SW480 (cell line): ENCODE measurements around the gene CPTP.

ENCODE experiments used
- DNase-seq: peaks from one replicate; pipeline ENCODE4 v3.0.0-alpha.2; 2016; ENCODE audit warnings: low spot score

Gene CPTP

DNA sequence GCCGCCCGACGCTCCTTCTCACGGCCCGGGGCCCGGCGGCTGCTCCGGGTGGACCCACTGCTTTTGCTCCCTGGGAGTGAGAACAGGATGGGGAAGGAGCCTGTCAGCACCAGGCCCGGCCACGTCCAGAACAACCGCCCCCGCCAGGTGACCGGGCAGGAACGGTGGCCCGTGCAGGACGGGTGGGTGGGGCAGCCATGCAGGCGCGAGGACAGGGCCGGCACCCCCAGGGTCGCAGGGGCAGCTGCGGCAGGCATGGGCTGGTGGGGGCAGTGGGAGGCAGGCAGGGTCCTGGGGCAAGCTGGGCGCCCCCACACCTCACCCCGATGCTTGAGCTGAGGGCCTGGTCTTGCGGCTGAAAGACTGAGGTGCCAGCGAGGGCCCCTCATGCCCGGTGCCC is 11.8 kb downstream of the CPTP start:
- no peak for DNase-seq

GRCh38 chr1:1336931-1337792 is 12.6 kb downstream of the CPTP start:
- no peak for DNase-seq

GRCh38 chr1:1337793-1338147 is 13.2 kb downstream of the CPTP start:
- DNase-seq = no peak

- DNase-seq = no peak
Measured at GRCh38 chr1:1338278-1338677, 13.7 kb downstream of the CPTP start.

DNA sequence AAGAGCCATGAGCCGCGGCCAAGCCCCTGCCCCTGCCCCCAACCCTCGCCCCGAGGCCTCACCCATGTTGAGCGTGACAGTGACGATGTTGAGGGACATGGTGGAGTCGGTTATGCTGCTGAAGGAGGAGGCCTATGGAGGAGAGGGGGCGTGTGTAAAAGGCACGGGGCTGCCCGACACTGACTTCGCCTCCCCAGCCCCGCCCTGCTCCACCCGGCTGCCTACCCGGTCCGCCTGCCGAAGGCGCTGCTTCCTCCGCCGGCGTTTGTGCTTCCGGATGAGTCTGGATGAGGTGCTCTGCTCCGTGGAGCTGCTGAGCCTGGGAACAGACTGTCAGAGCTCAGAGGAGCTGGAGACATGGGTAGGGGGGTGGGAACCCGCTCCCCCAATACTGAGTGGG is 15.6 kb downstream of the CPTP start:
- no peak for DNase-seq

DNA sequence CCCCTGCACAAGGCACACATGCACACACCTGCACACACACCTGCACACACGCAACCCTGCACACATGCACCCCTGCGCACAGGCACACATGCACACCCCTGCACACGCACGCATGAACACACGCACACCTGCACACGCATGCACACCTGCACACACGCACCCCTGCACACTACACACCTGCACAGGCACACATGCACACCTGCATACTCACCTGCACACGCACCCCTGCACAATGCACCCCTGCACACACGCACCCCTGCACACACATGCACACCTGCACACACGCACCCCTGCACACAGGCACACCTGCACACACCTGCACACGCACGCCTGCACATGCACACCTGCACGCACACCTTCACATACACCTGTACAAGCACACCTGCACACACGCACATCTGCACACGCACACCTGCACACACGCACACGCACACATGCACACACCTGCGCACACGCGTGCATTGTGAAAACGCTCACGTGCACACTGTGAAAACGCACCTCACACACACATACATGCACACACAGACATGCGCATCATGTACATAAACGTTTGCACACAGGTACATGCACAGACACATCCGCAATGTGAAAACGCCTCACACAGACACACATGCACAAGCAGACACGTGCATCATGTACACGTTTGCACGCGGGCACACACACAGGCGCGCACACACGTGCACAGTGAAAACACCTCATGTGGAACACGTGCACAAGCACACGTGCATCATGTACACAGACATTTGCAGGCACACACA is 16.4 kb downstream of the CPTP start:
- no peak for DNase-seq

GRCh38 chr1:1341549-1342021 is 17.0 kb downstream of the CPTP start:
- DNase-seq = no peak

- no peak for DNase-seq
Measured at GRCh38 chr1:1342061-1342562, 17.5 kb downstream of the CPTP start.

DNA sequence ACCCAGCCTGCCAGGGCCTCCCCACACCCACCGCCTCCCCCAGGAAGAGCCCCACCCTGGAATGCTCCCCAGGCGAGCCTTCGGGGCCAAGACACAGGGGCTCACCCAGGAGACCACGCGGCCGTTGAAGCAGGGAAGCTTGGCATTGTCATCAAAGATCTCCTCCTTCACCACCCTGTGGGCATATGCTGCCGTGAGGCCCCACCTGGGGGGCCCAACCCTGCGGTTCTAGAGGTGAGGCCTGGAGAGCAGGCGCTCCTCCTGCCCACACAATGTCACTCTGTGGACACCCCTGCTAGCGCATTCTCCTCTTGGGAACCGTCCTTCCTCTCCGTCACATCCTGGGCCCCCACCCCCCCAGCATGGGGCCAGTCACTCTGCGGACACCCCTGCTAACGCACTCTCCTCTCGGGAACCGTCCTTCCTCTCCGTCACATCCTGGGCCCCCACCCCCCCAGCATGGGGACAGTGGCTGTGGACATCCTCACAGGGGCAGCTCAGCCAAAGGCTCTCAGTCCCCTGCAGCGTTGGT is 18.0 kb downstream of the CPTP start:
- DNase-seq = no peak

DNA sequence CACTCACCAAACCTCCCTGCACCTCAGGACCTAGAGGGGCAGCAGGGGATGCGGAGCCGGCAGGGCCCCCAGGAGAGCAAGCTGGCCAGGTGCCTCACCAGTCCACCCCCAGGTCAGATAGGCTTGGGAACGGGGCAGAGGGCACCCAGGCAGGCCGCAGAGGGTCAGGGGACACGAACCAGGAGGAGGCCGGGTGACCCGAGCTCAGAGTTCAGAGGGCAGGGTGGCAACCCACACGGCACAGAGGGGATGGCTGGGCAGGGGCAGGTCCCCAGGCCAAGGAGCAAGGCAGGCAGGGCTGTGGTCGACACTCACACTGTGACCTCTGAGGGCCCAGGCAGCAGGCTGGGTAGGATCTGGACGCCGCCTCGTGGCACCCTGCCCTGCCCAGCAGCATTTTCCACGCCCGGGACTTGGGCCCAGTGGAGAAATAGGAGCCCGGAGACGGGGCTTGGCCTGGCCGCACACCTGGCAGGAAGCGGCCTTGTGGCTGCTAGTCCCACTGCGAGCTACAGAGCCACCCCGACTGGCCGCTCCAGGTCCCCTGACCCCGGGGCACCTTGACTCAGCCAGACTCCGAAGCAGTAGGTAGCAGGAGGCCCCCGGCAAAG is 19.3 kb downstream of the CPTP start:
- DNase-seq = no peak

DNA sequence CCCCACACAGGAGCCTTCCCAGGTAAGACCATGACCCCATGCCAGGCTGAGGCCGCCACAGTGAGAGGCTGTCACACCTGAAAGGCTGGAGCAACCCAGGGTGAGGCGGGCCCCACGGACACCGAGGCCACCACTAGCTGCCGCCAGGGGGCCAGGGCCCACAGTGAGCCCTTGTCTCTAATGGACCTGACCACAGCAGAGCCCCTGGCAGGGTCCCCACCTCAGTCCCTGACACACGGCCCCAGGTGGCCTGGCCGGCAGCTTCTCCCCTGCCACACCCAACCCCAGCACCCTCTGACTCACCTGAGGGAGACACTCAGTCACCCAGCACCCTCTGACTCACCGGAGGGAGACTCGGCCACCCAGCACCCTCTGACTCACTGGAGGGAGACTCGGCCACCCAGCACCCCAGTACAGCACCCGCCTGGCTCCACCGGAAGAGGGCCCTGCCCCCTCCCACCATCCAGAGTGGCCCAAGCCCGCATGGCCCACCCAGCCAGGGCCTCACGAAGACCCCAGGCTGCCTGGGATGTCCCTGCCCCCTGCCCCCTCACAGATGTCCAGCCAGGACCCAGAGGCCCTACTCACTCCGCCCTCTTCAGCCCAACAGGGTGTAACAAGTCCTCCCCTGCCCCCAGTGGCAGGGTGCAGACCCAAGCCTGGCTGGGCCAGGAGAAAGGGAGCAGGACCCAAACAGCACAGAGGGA is 20.2 kb downstream of the CPTP start:
- DNase-seq = peak; percentile 86

GRCh38 chr1:1345384-1345783 is 20.8 kb downstream of the CPTP start:
- DNase-seq = no peak

- no peak for DNase-seq
Measured at GRCh38 chr1:1345860-1346500, 21.4 kb downstream of the CPTP start.

- DNase-seq = no peak
Measured at GRCh38 chr1:1346501-1346890, 21.9 kb downstream of the CPTP start.

- no peak for DNase-seq
Measured at GRCh38 chr1:1347026-1347595, 22.5 kb downstream of the CPTP start.

DNA sequence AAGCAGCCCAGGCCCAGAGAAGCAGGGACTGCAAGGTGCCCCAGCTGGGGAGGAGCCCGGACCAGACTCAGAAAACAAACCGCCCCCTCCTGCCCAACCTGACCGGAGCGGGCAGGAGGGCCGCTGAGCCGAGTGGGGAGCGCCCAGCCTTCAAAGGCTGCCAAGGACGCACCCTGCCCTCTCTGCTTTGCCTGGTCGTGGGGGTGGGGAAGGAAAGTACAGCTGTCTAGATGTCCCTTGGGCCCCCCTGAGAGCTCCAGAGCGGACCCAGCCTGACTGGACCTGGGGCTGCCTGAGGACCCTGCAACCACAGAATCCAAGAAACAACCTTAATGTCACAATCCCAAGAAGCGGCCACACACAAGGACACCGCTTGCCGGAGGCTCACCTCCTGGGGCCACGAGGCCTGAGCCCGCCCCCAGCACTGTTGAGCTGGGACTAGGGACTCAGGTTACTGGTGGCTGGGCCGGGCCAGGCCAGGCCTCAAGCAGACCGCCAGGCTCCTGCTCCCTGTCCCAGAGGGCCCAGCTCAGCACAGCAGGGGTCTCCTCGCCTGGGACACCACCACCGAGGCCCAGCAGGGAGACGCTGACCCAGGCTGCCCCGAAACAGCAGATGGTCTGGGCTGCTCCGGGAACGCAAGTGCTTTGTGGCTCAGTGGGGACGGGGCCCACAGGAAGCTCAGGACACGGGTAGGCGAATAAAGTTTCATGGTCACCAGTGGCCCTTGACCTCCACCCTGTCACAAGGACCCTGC is 23.2 kb downstream of the CPTP start:
- peak; percentile 66 for DNase-seq

- DNase-seq = no peak
Measured at GRCh38 chr1:1348420-1349255, 24.0 kb downstream of the CPTP start.

- DNase-seq = peak; percentile 43
Measured at GRCh38 chr1:1349256-1350012, 24.8 kb downstream of the CPTP start, which contains the start of gene DVL1. Gene DVL1 (minus strand): TSS chr1:1349418. CDS start chr1:1349065, 353 bp downstream.
